Tibial nerve (tissue), 4 donors: ENCODE results near the gene EIF1AD. TPM values are rescaled to one million over a fixed set of nuclear protein-coding genes. Genes with fewer than 3 reads are reported as not detected.

ENCODE experiments used
- DNase-seq, 2 donors: peaks; one replicate each; pipeline ENCODE4 v3.0.0-alpha.2; 2019; ENCODE audit warnings: low spot score in 2 of 2
- H3K27ac ChIP-seq, 4 donors: fragments of 200-600 bp; sonication (generic) in 3 of 4; one replicate each; pipeline ENCODE4 v1.5.1; 2017 to 2019; ENCODE audit warnings: mild to moderate bottlenecking in 1 of 4
- H3K27me3 ChIP-seq, 2 donors: fragments of 200-600 bp; sonication (generic) in 1 of 2; one replicate each; pipeline versions ENCODE4 v1.5.1 to v1.6.0; 2017 to 2019
- H3K36me3 ChIP-seq, 3 donors: fragments of 200-600 bp; sonication (generic); one replicate each; pipeline ENCODE4 v1.5.1; 2018 to 2019
- H3K4me1 ChIP-seq, 4 donors: fragments of 200-600 bp; sonication (generic) in 3 of 4; one replicate each; pipeline ENCODE4 v1.5.1; 2017 to 2019
- H3K4me3 ChIP-seq, 4 donors: fragments of 200-600 bp; sonication (generic) in 3 of 4; one replicate each; pipeline ENCODE4 v1.5.1; 2017 to 2019; ENCODE audit warnings: mild to moderate bottlenecking in 1 of 4, moderate library complexity in 1 of 4
- H3K9me3 ChIP-seq, 4 donors: fragments of 200-600 bp; sonication (generic) in 3 of 4; one replicate each; pipeline ENCODE4 v1.5.1; 2017 to 2019
- EP300 ChIP-seq, 2 donors: sonication (generic); formaldehyde crosslinking; IDR thresholded peaks; one replicate each; pipeline ENCODE4 v1.6.1; 2017; ENCODE audit warnings: antibody characterized with exemption in 2 of 2, mild to moderate bottlenecking in 1 of 2
- POLR2A ChIP-seq, 2 donors: fragments of 450-650 bp; IDR thresholded peaks; one replicate each; pipeline ENCODE4 v1.6.1; 2017; ENCODE audit warnings: antibody characterized with exemption in 2 of 2, mild to moderate bottlenecking in 2 of 2, moderate library complexity in 2 of 2
- WGBS, 2 donors: methylation state at CpG; one replicate each; pipeline ENCODE4 v1.1.5; 2018; 5-methylcytosine and 5-hydroxymethylcytosine counted together
- total RNA-seq, 4 donors: library from RNA; depleted of rRNA; stranded (reverse); fragments of >200 nt; gene quantifications; one replicate each; pipeline ENCODE4 v1.1.0, GENCODE V29; 2016
- TF ChIP-seq, protein P1 (sequence below), 5 experiments: fragments of 200-600 bp in 3 of 5; fragments of 450-650 bp in 2 of 5; sonication (generic) in 3 of 5; IDR thresholded peaks; one replicate each; pipeline ENCODE4 v1.5.1; 2016 to 2019; ENCODE audit warnings: antibody characterized with exemption in 5 of 5, mild to moderate bottlenecking in 3 of 5, moderate library complexity in 2 of 5

Gene EIF1AD
- total RNA-seq, 4 donors from 2014 or later: 27.0 to 40.6 (median 29.5) TPM

DNA sequence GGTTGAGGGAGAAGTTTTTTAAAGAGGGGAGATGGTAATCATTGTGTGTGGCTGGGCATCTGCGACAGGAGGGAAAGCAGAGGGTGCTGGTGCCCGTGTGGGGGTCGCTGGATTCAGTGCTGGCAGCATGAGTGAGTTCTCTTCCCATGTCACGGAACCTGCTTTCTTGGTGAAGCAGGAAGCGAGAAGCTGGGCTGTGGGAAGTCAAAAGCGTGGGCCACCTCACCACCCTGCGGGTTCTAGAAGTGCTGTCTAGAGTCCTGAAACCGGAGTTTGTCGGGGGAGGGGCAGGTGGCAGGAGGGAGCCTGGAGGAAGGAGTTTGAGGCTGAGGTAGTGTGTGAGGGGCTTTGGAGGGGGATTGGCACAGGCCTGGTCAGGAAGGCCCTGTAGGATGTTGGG is 26.2 kb downstream of the EIF1AD start:
- 93 to 94% methylated on average over 9 of the region's 9 CpGs for WGBS, 2 donors
- no peaks in the 10 kb centered on the region for H3K27me3 ChIP-seq
- no peaks in the 10 kb centered on the region for H3K9me3 ChIP-seq
- no peak for TF ChIP-seq EP300 (IDR thresholded peaks at IDR 0.05)
- no peak for DNase-seq
- no peak overlapping the region for H3K27ac ChIP-seq
- H3K4me3 ChIP-seq: no peak overlapping the region
- peaks cover 3 to 82% (median 26%) of the 10 kb centered on the region in 3 donors for H3K36me3 ChIP-seq
- H3K4me1 ChIP-seq: no peaks in the 10 kb centered on the region

DNA sequence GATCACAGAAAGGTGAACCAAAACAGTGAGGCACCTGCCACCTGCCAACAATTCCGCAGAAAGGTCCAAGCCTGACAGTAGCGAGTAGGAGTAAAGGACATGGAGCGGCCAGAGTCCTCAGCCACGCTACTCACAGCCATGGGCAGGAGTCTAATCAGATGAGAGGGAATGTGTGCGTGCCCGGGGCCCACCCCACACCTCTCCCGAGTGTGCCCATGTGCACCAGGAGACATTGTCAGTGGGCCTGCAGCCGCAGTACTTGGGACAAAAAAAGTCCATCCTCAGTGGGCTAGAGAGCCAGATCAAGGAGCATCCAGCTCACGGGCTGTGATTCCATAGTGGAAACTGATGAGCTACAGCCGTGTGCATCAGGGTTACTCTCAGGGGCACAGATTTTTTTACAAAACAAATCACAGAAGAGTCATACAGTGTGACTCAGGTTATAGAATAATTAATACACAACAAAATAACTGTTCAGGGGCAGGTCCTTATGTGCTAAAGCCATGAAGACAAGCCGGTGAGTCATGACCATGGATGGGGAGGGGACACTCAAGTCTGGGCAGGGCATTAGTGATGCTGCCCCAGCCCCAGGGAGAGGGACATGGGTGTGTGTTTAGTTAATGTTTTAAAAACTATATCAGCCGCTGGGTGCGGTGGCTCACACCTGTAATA is 28.4 kb downstream of the EIF1AD start:
- DNase-seq: no peak
- 86 to 96% methylated on average over 13 of the region's 13 CpGs for WGBS, 2 donors
- Histone ChIP-seq H3K4me1 (peaks cover 0 to 4% (median 0%) of the 10 kb centered on the region in 4 donors), H3K9me3 (no peaks in the 10 kb centered on the region), H3K27ac (no peak overlapping the region), H3K27me3 (no peaks in the 10 kb centered on the region), H3K36me3 (peaks cover 6 to 82% (median 25%) of the 10 kb centered on the region in 3 donors), H3K4me3 (no peak overlapping the region)
- no peak for TF ChIP-seq EP300 (IDR thresholded peaks at IDR 0.05)
- TF ChIP-seq POLR2A (IDR thresholded peaks at IDR 0.05): no peak
- TF ChIP-seq, protein P1, sequence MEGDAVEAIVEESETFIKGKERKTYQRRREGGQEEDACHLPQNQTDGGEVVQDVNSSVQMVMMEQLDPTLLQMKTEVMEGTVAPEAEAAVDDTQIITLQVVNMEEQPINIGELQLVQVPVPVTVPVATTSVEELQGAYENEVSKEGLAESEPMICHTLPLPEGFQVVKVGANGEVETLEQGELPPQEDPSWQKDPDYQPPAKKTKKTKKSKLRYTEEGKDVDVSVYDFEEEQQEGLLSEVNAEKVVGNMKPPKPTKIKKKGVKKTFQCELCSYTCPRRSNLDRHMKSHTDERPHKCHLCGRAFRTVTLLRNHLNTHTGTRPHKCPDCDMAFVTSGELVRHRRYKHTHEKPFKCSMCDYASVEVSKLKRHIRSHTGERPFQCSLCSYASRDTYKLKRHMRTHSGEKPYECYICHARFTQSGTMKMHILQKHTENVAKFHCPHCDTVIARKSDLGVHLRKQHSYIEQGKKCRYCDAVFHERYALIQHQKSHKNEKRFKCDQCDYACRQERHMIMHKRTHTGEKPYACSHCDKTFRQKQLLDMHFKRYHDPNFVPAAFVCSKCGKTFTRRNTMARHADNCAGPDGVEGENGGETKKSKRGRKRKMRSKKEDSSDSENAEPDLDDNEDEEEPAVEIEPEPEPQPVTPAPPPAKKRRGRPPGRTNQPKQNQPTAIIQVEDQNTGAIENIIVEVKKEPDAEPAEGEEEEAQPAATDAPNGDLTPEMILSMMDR (IDR thresholded peaks at IDR 0.05): no peak

DNA sequence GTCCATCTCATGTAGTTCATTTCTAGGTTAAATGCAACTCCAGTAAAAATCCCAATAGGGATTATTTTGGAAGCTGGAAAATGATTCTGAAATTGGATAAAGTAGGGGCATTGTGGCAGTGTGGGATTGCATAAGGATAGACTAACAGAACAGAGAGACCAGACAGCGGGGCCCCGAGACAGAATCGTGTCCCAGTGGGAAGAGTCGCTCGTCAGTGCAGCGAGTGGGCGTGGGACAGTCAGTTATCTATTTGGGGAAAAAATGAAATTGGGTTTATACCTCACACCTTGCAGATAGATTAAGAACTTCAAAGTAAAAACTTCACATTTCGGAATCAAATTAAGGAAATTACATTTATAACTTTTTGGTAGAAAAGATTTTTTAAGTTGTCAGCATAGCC is 29.8 kb downstream of the EIF1AD start:
- no peaks in the 10 kb centered on the region for H3K9me3 ChIP-seq
- no peaks in the 10 kb centered on the region for H3K27me3 ChIP-seq
- H3K4me1 ChIP-seq: peaks cover 0 to 5% (median 0%) of the 10 kb centered on the region in 4 donors
- H3K27ac ChIP-seq: no peak overlapping the region
- peaks cover 6 to 82% (median 29%) of the 10 kb centered on the region in 3 donors for H3K36me3 ChIP-seq
- TF ChIP-seq EP300 (IDR thresholded peaks at IDR 0.05): no peak
- TF ChIP-seq, protein P1 (IDR thresholded peaks at IDR 0.05): no peak
- TF ChIP-seq POLR2A (IDR thresholded peaks at IDR 0.05): no peak
- 88 to 90% methylated on average over 8 of the region's 8 CpGs for WGBS, 2 donors
- DNase-seq: no peak
- no peak overlapping the region for H3K4me3 ChIP-seq

DNA sequence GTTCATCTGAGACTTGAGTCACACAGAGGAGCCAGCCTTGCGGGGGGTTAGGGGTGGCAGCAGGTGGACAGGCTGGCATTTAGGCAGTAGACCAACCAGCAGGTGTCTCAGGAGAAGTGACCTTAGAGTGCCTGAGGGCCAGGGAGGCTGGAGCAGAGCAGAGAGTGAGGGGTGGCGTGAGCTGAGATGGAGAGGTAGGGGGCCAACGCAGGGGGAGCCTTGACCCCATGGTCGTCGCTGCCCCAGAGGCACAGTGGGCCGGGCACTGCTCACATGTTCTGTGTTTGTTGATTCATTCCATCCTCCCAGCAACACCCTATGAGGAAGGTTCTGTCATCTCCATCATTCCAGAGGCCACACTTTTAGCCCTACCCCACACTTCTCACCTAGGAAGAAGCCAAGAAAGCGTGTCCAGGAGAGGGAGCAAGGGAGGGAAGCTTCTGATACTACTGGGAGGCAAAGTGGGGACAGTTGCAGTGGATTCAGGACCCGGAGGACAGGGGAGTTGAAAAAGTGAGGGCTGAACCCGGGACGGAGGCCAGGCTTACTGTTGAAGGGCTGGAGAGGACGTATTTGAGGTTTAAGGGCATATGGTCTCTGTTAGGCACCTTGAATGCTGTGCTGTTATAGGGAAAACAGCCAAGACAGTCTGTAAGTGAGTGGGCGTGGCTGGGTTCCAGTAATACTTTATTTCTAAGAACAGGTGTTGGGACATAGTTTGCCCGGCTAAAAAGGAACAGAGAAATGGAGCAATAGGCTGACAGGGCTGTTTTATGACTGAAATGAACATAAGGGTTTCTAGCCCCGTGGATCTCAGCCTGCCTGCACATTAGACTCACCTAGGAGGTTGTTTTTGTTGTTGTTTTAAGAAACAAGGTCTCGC is 33.1 kb downstream of the EIF1AD start:
- Histone ChIP-seq H3K27me3 (no peaks in the 10 kb centered on the region), H3K36me3 (peaks cover 6 to 90% (median 40%) of the 10 kb centered on the region in 3 donors), H3K4me3 (no peak overlapping the region), H3K27ac (no peak overlapping the region), H3K9me3 (no peaks in the 10 kb centered on the region), H3K4me1 (peaks cover 0 to 16% (median 2%) of the 10 kb centered on the region in 4 donors)
- TF ChIP-seq EP300 (IDR thresholded peaks at IDR 0.05): no peak
- TF ChIP-seq, protein P1 (IDR thresholded peaks at IDR 0.05): no peak
- no peak for TF ChIP-seq POLR2A (IDR thresholded peaks at IDR 0.05)
- no peak for DNase-seq
- 81 to 84% methylated on average over 15 of the region's 15 CpGs for WGBS, 2 donors

DNA sequence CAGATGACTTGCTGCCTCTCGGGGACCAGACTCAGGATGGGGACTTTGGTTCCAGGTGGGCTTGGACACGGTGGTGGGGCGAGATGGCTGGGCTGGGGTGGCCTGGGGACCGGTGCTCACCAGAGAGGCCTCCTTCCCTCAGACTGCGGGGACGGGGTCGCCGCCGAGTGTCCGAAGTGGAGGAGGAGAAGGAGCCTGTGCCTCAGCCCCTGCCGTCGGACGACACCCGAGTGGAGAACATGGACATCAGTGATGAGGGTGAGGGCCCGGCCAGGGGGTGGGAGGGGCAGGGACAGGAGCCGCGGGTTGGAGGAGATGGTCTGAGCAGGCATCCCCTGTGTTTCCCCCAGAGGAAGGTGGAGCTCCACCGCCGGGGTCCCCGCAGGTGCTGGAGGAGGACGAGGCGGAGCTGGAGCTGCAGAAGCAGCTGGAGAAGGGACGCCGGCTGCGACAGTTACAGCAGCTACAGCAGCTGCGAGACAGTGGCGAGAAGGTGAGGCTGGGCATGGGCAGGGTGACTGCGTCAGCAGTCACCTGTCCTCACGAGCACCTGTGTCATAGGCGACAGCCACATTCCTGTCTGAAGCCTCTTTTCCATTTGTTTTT is 34.5 kb downstream of the EIF1AD start:
- H3K36me3 ChIP-seq: peaks cover 3 to 80% (median 40%) of the 10 kb centered on the region in 3 donors
- no peaks in the 10 kb centered on the region for H3K9me3 ChIP-seq
- peaks cover 0 to 30% (median 16%) of the 10 kb centered on the region in 4 donors for H3K4me1 ChIP-seq
- no peak overlapping the region for H3K4me3 ChIP-seq
- no peak overlapping the region for H3K27ac ChIP-seq
- WGBS, 2 donors: 90 to 93% methylated on average over 29 to 30 of the region's 30 CpGs
- DNase-seq: no peak
- no peaks in the 10 kb centered on the region for H3K27me3 ChIP-seq
- TF ChIP-seq EP300 (IDR thresholded peaks at IDR 0.05): no peak
- TF ChIP-seq, protein P1 (IDR thresholded peaks at IDR 0.05): no peak
- no peak for TF ChIP-seq POLR2A (IDR thresholded peaks at IDR 0.05)
